GM12878 (cell line): ENCODE results near the gene PXT1. TPM values are rescaled to one million over a fixed set of nuclear protein-coding genes. Genes with fewer than 3 reads are reported as not detected.

Experiments
- CBX3 ChIP-seq: fragments of 200-600 bp; sonication (generic); IDR thresholded peaks from 2 replicates; pipeline ENCODE4 v1.6.1; 2016; ENCODE audit warnings: low read depth, borderline replicate concordance
- CTCF ChIP-seq, 3 experiments: IDR thresholded peaks in 2 of 3; conservative IDR thresholded peaks in 1 of 3; 2 replicates each; pipeline ENCODE4 v1.5.1; 2011; ENCODE audit warnings: low read depth in 3 of 3, low read length in 3 of 3, mild to moderate bottlenecking in 3 of 3, control low read depth in 2 of 3, moderate library complexity in 2 of 3, inconsistent platforms in 1 of 3, mixed read lengths in 1 of 3; ENCODE audit not compliant: control insufficient read depth in 2 of 3, insufficient read depth in 1 of 3; ENCODE audit errors: extremely low read depth in 1 of 3
- FOS ChIP-seq: IDR thresholded peaks from 3 replicates; pipeline ENCODE4 v1.6.1; 2011; ENCODE audit warnings: borderline replicate concordance; ENCODE audit not compliant: insufficient read length; ENCODE audit errors: extremely low read depth
- GATAD2B ChIP-seq: fragments of 450-650 bp; conservative IDR thresholded peaks from 2 replicates; pipeline ENCODE4 v1.6.1; 2017; ENCODE audit warnings: low read depth, mild to moderate bottlenecking, moderate library complexity
- IKZF2 ChIP-seq, 2 experiments: fragments of 450-650 bp; IDR thresholded peaks; 2 replicates each; pipeline ENCODE4 v1.6.1; 2017; ENCODE audit warnings: mild to moderate bottlenecking in 2 of 2, moderate library complexity in 2 of 2
- KLF5 ChIP-seq: fragments of 450-650 bp; IDR thresholded peaks from 2 replicates; pipeline ENCODE4 v1.6.1; 2014; ENCODE audit warnings: mild to moderate bottlenecking; ENCODE audit not compliant: partially characterized antibody
- NFXL1 ChIP-seq: fragments of 450-650 bp; IDR thresholded peaks from 2 replicates; pipeline ENCODE4 v1.6.1; 2017; ENCODE audit warnings: antibody characterized with exemption, mild to moderate bottlenecking, borderline replicate concordance
- NFYB ChIP-seq: IDR thresholded peaks from 2 replicates; pipeline ENCODE4 v1.6.1; 2011; ENCODE audit warnings: low read depth, mild to moderate bottlenecking, low read length, improper control_type of control experiment, moderate library complexity; ENCODE audit not compliant: insufficient read depth
- NRF1 ChIP-seq: conservative IDR thresholded peaks from 2 replicates; pipeline ENCODE4 v1.6.1; 2011; ENCODE audit warnings: mild to moderate bottlenecking, low read depth, low read length, improper control_type of control experiment
- PAX8 ChIP-seq: fragments of 450-650 bp; IDR thresholded peaks from 2 replicates; pipeline ENCODE4 v1.6.1; 2017; ENCODE audit warnings: mild to moderate bottlenecking, moderate library complexity
- PBX3 ChIP-seq: IDR thresholded peaks from 2 replicates; pipeline ENCODE4 v1.6.1; 2011; ENCODE audit warnings: mild to moderate bottlenecking, low read depth, low read length, moderate library complexity; ENCODE audit not compliant: insufficient replicate concordance
- PRDM15 ChIP-seq: fragments of 450-650 bp; formaldehyde crosslinking; IDR thresholded peaks from 2 replicates; pipeline ENCODE4 v1.4.0; 2020; ENCODE audit warnings: mild to moderate bottlenecking, moderate library complexity
- RAD51 ChIP-seq: fragments of 450-650 bp; IDR thresholded peaks from 2 replicates; pipeline ENCODE4 v1.6.1; 2016; ENCODE audit warnings: moderate library complexity, mild to moderate bottlenecking, inconsistent platforms
- RELA ChIP-seq: fragments of 450-650 bp; IDR thresholded peaks from 2 replicates; pipeline ENCODE4 v1.8.0; 2014; ENCODE audit warnings: borderline replicate concordance; ENCODE audit not compliant: partially characterized antibody
- SKIL ChIP-seq: fragments of 450-650 bp; IDR thresholded peaks from 2 replicates; pipeline ENCODE4 v1.6.1; 2017; ENCODE audit warnings: mild to moderate bottlenecking, low read depth, inconsistent platforms; ENCODE audit not compliant: poor library complexity, severe bottlenecking
- SMAD1 ChIP-seq: fragments of 450-650 bp; IDR thresholded peaks from 2 replicates; pipeline ENCODE4 v1.6.1; 2018; ENCODE audit warnings: mild to moderate bottlenecking, low read depth; ENCODE audit not compliant: partially characterized antibody
- TCF7 ChIP-seq: IDR thresholded peaks from 2 replicates; pipeline ENCODE4 v1.6.1; 2014; ENCODE audit warnings: antibody characterized with exemption, borderline replicate concordance
- WRNIP1 ChIP-seq: IDR thresholded peaks from 2 replicates; pipeline ENCODE4 v1.6.1; 2011; ENCODE audit warnings: low read depth, low read length, improper control_type of control experiment, borderline replicate concordance
- ZBTB33 ChIP-seq: fragments of 450-650 bp; IDR thresholded peaks from 2 replicates; pipeline ENCODE4 v1.6.1; 2017; ENCODE audit warnings: mild to moderate bottlenecking
- ZNF217 ChIP-seq: fragments of 450-650 bp; IDR thresholded peaks from 2 replicates; pipeline ENCODE4 v1.6.1; 2017; ENCODE audit warnings: antibody characterized with exemption, mild to moderate bottlenecking
- polyA plus RNA-seq, 11 experiments: library from polyadenylated mRNA; depleted of rRNA in 4 of 11; unstranded in 6 of 11; stranded (reverse) in 5 of 11; fragments of >200 nt; fragmentation: Nextera tagmentation in 4 of 11; fragmentation: Illumina TruSeq in 1 of 11; extraction: Ambion mirVana in 4 of 11; extraction: Trizol in 1 of 11; gene quantifications; 1 replicate in 1 of 11; 2 replicates in 10 of 11; pipeline versions ENCODE4 v1.2.1 to v1.2.3, GENCODE V29; 2011 to 2016; ENCODE audit warnings: inconsistent platforms in 2 of 11, missing spikeins in 2 of 11, low read depth in 1 of 11
- total RNA-seq, 4 experiments: library from RNA; depleted of rRNA in 3 of 4; stranded (reverse); fragments of >200 nt in 3 of 4; fragmentation: Illumina TruSeq in 1 of 4; extraction: Trizol in 1 of 4; gene quantifications; 2 replicates each; pipeline versions ENCODE4 v1.2.1 to v1.2.3, GENCODE V29; 2013 to 2021

PXT1 gene
- total and polyA plus RNA-seq, 10 of the 15 experiments (the other 5 are each of a cell fraction or from before 2014, with no cell fraction given): 0.27 to 2.9 (median 0.50) TPM

- TF ChIP-seq PRDM15 (CRISPR knock-in tag): no peak
- no peak for TF ChIP-seq GATAD2B
- TF ChIP-seq NFXL1: no peak
- no peak for TF ChIP-seq PBX3
- no peak for TF ChIP-seq NRF1
- TF ChIP-seq RELA: no peak
- no peak for TF ChIP-seq PAX8
- TF ChIP-seq SKIL: peak; percentile 75
- TF ChIP-seq CBX3: no peak
- TF ChIP-seq CTCF (IDR thresholded peaks at IDR 0.05 in 2 of 3, conservative IDR thresholded peaks at IDR 0.05 in 1 of 3; ENCODE audit: control insufficient read depth in 2 of 3, extremely low read depth in 1 of 3, insufficient read depth in 1 of 3, low read depth in 3 of 3, low read length in 3 of 3): no peak
- no peak for TF ChIP-seq ZNF217
- no peak for TF ChIP-seq FOS
- no peak for TF ChIP-seq TCF7
- TF ChIP-seq ZBTB33: no peak
- TF ChIP-seq SMAD1: no peak
- TF ChIP-seq RAD51: no peak
- TF ChIP-seq KLF5: no peak
- TF ChIP-seq NFYB: no peak
- TF ChIP-seq WRNIP1: no peak
- TF ChIP-seq IKZF2 (IDR thresholded peaks at IDR 0.05): peak; percentile 88 to 94
Measured at GRCh38 chr6:36432151-36432671, 10.4 kb downstream of the PXT1 start (continued).
